Upper lobe of left lung (tissue), 6 donors: ENCODE measurements around the gene CTDSP1. TPM values are rescaled to one million over a fixed set of nuclear protein-coding genes. Genes with fewer than 3 reads are reported as not detected.

Experiments used
- ATAC-seq, 2 donors: fragments of 200-7000 bp; cut with Tn5 transposase; one replicate each; pipeline ENCODE4 v1.9.1; 2022; ENCODE audit warnings: mild to moderate bottlenecking in 2 of 2, moderate library complexity in 2 of 2; ENCODE audit not compliant: low FRiP score in 2 of 2
- DNase-seq, 2 donors: peaks; one replicate each; pipeline ENCODE4 v3.0.0-alpha.2; 2019 to 2020
- H3K27ac ChIP-seq, 4 donors: fragments of 200-600 bp; sonication (generic); one replicate each; pipeline ENCODE4 v1.5.1; 2016 to 2019
- H3K27me3 ChIP-seq, 4 donors: fragments of 200-600 bp; sonication (generic); one replicate each; pipeline ENCODE4 v1.5.1; 2017 to 2019
- H3K36me3 ChIP-seq, 4 donors: fragments of 200-600 bp; sonication (generic); one replicate each; pipeline ENCODE4 v1.5.1; 2016 to 2019
- H3K4me1 ChIP-seq, 4 donors: fragments of 200-600 bp; sonication (generic); one replicate each; pipeline ENCODE4 v1.5.1; 2018 to 2019
- H3K4me3 ChIP-seq, 4 donors: fragments of 200-600 bp; sonication (generic); one replicate each; pipeline ENCODE4 v1.5.1; 2017 to 2019; ENCODE audit warnings: mild to moderate bottlenecking in 2 of 4, moderate library complexity in 1 of 4
- H3K9me3 ChIP-seq, 4 donors: fragments of 200-600 bp; sonication (generic); one replicate each; pipeline ENCODE4 v1.5.1; 2018 to 2019
- CTCF ChIP-seq, 6 experiments: fragments of 450-650 bp in 4 of 6; fragments of 200-600 bp in 2 of 6; sonication (generic) in 2 of 6; IDR thresholded peaks; one replicate each; pipeline ENCODE4 v1.5.1; 2016 to 2019; ENCODE audit warnings: antibody characterized with exemption in 6 of 6
- EP300 ChIP-seq, 4 donors: sonication (generic); formaldehyde crosslinking; IDR thresholded peaks; one replicate each; pipeline ENCODE4 v1.5.1; 2017; ENCODE audit warnings: antibody characterized with exemption in 4 of 4, control low read depth in 2 of 4
- POLR2A ChIP-seq, 4 donors: fragments of 450-650 bp; IDR thresholded peaks; one replicate each; pipeline ENCODE4 v1.5.1; 2016 to 2017; ENCODE audit warnings: antibody characterized with exemption in 4 of 4, mild to moderate bottlenecking in 2 of 4
- POLR2AphosphoS5 ChIP-seq, 2 donors: sonication (generic); formaldehyde crosslinking; IDR thresholded peaks; one replicate each; pipeline ENCODE4 v1.5.1; 2017; ENCODE audit warnings: antibody characterized with exemption in 2 of 2
- WGBS, 2 donors: methylation state at CpG; one replicate each; pipeline ENCODE4 v1.1.5; 2017 to 2018; 5-methylcytosine and 5-hydroxymethylcytosine counted together
- total RNA-seq, 6 donors: library from RNA; depleted of rRNA in 4 of 6; stranded (reverse); fragments of >200 nt in 4 of 6; gene quantifications; one replicate each; pipeline versions ENCODE4 v1.1.0 to v1.2.1, GENCODE V29; 2016 to 2021
- donor health status: DM: no; HTN: no; CAD: no; lungs with moderate emphysema.
- donor health status: DM: no; HTN: yes; CAD: no; lungs with severe emphysema.

The CTDSP1 gene
- total RNA-seq, 6 donors from 2014 or later: 96.6 to 239 (median 189) TPM

DNA sequence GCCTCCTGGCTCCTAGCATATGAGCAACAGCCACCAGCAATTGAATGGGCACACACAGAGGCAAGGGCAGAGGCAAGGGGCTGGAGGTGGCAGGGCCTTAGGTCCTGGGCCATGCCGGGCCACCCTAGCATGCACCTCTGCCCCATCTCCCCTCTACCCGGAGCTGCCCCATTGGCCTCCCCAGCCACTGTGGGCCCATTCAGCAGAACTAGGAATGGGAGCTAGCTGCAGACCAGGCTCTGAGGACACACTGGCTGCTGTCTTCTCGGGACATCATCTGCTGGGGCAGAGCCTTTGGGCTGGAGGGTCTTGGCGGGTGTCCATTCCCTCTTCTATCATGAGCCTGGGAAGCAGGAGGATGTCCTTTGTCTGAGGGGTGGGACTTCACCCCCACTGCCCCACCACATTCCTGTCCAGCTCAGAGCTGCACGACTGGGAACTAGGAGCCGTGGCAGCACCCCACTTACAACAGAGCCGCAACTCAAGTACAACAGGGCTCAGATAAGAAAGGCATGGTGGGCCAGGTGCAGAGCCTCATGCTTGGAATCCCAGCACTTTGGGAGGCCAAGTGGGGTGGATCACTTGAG lies 20.1 kb downstream of the CTDSP1 start:
- no peak for DNase-seq
- 64 to 72% methylated on average over 3 to 7 of the region's 7 CpGs for WGBS, 2 donors
- Histone ChIP-seq H3K27me3 (no peaks in the 10 kb centered on the region), H3K36me3 (no peaks in the 10 kb centered on the region), H3K9me3 (no peaks in the 10 kb centered on the region), H3K27ac (no peak overlapping the region), H3K4me1 (no peaks in the 10 kb centered on the region), H3K4me3 (peak overlapping the region in 1 of 4 donors; percentile 1)
- peak in 1 of 2 donors; percentile 18 for ATAC-seq
- TF ChIP-seq POLR2AphosphoS5 (IDR thresholded peaks at IDR 0.05) (no peak), EP300 (IDR thresholded peaks at IDR 0.05) (no peak), CTCF (IDR thresholded peaks at IDR 0.05) (no peak), POLR2A (IDR thresholded peaks at IDR 0.05) (no peak)

GRCh38 chr2:218421027-218421426 lies 21.4 kb downstream of the CTDSP1 start:
- H3K27ac ChIP-seq: no peak overlapping the region
- H3K9me3 ChIP-seq: no peaks in the 10 kb centered on the region
- DNase-seq (no peak), ATAC-seq (no peak)
- no peak overlapping the region for H3K4me3 ChIP-seq
- no peaks in the 10 kb centered on the region for H3K27me3 ChIP-seq
- no peaks in the 10 kb centered on the region for H3K36me3 ChIP-seq
- no peaks in the 10 kb centered on the region for H3K4me1 ChIP-seq
- WGBS, 2 donors: 84 to 85% methylated on average over 2 of the region's 2 CpGs
- no peak for TF ChIP-seq CTCF (IDR thresholded peaks at IDR 0.05)
- TF ChIP-seq EP300 (IDR thresholded peaks at IDR 0.05): no peak
- no peak for TF ChIP-seq POLR2A (IDR thresholded peaks at IDR 0.05)
- no peak for TF ChIP-seq POLR2AphosphoS5 (IDR thresholded peaks at IDR 0.05)

DNA sequence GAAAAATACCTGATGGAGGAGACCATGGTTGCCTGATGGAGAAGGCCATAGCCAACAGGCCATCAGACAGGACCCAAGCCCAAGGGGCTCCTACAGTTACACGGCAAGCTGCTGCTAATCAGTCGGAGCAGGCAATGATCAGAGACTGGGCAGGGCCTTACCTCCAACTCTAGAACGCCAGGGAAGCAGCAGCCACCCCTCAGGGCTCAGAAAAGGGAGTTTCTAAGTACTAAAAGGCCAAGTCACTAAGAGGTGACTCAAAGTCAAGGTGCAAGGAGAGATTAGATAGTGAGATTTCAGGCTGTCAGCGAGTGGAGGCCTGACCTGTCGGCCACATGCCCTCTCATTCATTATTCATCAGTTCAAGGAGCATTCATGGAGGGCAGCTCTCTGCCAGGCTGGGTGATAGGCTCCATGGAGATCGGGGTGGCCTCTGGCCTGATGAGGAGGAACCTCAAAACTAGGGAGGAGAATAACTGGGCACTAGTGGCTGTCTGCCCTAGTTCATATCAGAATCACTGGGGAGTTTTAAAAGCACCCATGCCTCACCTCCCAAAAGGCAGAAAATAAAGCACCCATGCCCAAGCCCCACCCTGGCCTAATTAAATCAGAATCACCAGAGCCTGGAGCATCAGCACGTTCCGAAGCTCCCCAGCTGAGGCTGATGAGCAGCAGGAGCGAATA lies 22.9 kb downstream of the CTDSP1 start:
- Histone ChIP-seq H3K36me3 (no peaks in the 10 kb centered on the region), H3K27ac (no peak overlapping the region), H3K9me3 (no peaks in the 10 kb centered on the region), H3K27me3 (no peaks in the 10 kb centered on the region), H3K4me1 (no peaks in the 10 kb centered on the region), H3K4me3 (no peak overlapping the region)
- TF ChIP-seq EP300 (IDR thresholded peaks at IDR 0.05): no peak
- TF ChIP-seq CTCF (IDR thresholded peaks at IDR 0.05): no peak
- TF ChIP-seq POLR2A (IDR thresholded peaks at IDR 0.05): no peak
- no peak for TF ChIP-seq POLR2AphosphoS5 (IDR thresholded peaks at IDR 0.05)
- no peak for ATAC-seq
- 90 to 92% methylated on average over 9 of the region's 9 CpGs for WGBS, 2 donors
- no peak for DNase-seq

GRCh38 chr2:218423584-218423983 lies 23.9 kb downstream of the CTDSP1 start:
- ATAC-seq: no peak
- no peak for DNase-seq
- no peaks in the 10 kb centered on the region for H3K27me3 ChIP-seq
- TF ChIP-seq POLR2A (IDR thresholded peaks at IDR 0.05) (no peak), EP300 (IDR thresholded peaks at IDR 0.05) (no peak), POLR2AphosphoS5 (IDR thresholded peaks at IDR 0.05) (no peak), CTCF (IDR thresholded peaks at IDR 0.05) (no peak)
- no peak overlapping the region for H3K4me3 ChIP-seq
- H3K4me1 ChIP-seq: no peaks in the 10 kb centered on the region
- H3K27ac ChIP-seq: no peak overlapping the region
- no peaks in the 10 kb centered on the region for H3K36me3 ChIP-seq
- WGBS, 2 donors: 84 to 87% methylated on average over 4 to 9 of the region's 9 CpGs
- H3K9me3 ChIP-seq: no peaks in the 10 kb centered on the region

GRCh38 chr2:218425531-218425930 lies 25.9 kb downstream of the CTDSP1 start:
- ATAC-seq (no peak), DNase-seq (no peak)
- Histone ChIP-seq H3K9me3 (no peaks in the 10 kb centered on the region), H3K27ac (no peak overlapping the region), H3K27me3 (no peaks in the 10 kb centered on the region), H3K4me3 (no peak overlapping the region), H3K36me3 (no peaks in the 10 kb centered on the region), H3K4me1 (no peaks in the 10 kb centered on the region)
- 80 to 82% methylated on average over 9 to 10 of the region's 10 CpGs for WGBS, 2 donors
- TF ChIP-seq POLR2A (IDR thresholded peaks at IDR 0.05) (no peak), EP300 (IDR thresholded peaks at IDR 0.05) (no peak), CTCF (IDR thresholded peaks at IDR 0.05) (no peak), POLR2AphosphoS5 (IDR thresholded peaks at IDR 0.05) (no peak)
